GM19240 (cell line): Measurements from ENCODE around the gene FUOM.

Experiments
- DNase-seq: peaks from one replicate; pipeline ENCODE4 v3.0.0; 2011; ENCODE audit warnings: low spot score; ENCODE audit not compliant: insufficient read length

The FUOM gene

GRCh38 chr10:133312016-133312768 lies 45.6 kb downstream of the FUOM start:
- DNase-seq, result no peak

DNA sequence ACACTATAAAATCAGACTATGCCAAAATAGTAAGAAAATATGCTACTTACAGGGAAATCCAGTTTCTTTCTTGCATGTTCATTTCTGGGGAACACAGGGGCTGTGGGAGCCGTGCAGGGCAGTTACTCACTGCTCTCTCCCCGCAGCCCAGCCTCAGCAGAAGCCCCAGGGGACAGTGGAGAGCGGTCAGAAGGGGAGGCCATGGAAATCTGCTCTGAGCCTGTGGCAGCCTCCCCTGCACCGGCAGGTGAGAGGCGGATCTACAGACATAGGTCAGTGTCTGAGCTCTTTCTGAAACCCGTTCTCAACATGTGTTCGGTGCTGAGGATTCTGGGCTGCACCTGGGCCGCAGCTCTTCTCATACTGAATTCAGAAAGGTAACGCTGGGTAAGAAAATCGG lies 46.2 kb downstream of the FUOM start:
- no peak for DNase-seq

DNA sequence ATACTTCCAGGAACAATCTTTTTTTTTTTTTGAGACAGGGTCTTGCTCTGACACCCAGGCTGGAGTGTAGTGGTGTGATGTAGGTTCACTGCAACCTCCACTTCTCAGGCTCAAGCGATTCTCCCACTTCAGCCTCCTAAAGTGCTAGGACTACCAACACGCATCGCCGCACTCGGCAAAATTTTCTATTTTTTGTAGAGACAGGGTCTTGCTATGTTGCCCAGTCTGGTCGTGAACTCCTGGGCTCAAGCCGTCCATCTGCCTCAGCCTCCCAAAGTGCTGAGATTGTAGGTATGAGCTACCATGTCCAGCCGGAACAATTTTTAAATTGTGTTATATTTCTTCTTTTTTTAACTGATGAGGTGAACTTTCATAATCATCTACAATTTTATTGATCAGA lies 47.0 kb downstream of the FUOM start:
- no peak for DNase-seq

- no peak for DNase-seq
Observed at GRCh38 chr10:133310399-133310755, 47.4 kb downstream of the FUOM start.

DNA sequence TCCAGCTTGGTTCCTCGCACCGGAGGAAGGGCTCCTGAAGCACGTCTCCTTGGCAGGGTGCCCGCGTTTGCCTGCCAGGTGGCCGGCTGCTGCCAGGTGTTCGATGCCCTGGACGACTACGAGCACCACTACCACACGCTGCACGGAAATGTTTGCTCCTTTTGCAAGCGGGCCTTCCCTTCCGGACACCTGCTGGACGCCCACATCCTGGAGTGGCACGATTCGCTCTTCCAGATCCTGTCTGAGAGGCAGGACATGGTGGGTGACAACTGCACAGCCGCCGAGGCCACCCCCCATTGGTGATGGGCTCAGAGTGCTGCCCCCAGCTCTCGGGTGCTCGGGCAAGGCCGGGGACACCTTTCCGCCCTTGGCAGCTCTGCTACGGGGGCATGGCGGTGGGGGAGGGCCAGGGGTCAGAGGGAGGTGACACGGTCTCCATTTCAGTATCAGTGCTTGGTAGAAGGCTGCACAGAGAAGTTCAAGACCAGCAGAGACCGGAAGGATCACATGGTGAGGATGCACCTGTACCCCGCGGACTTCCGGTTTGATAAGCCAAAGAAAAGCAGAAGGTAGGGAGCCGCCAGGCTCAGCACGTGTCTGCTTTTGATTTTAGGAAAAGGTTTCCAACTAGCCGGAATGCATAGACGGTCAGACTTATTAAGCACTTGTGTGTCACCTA lies 48.0 kb downstream of the FUOM start:
- DNase-seq, result no peak

DNA sequence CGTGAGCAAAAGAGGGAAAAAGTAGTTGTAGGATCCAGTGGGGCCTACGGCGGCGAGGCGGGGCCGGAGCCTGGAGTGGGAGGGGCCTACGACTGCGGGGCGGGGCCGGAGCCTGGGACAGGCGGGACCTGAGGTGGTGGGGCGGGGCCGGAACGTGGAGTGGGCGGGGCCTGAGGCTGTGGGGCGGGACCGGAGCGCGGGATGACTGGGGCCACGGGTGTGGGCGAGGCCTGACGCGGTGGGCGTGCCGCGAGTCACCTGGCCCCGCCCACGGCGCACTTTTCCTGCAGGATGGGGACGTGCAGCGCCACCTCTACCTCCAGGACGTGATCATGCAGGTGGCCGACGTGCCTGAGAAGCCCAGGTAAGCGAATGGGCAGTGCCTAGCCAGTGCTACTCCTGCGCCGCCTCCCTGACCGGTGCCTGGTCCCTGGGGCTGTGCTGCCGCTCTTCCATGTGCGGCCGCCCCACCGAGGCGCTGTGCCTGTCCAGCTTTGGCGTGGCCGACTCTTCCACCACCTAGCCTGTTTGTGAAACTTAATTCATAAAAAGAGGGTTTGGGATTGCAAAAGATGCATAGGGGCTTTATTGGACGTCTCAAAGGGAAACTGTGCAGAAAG lies 48.6 kb downstream of the FUOM start:
- peak; percentile 83 for DNase-seq

- peak; percentile 81 for DNase-seq
Observed at GRCh38 chr10:133308421-133309099, 49.3 kb downstream of the FUOM start, which contains the start of the genes TUBGCP2 and ZNF511. Gene TUBGCP2 (minus strand): TSS chr10:133308872. CDS start chr10:133302941, 5,931 bp downstream. Gene ZNF511 (plus strand): TSS chr10:133308914. CDS start chr10:133308944, 30 bp downstream.

- peak; percentile 67 for DNase-seq
Observed at GRCh38 chr10:133307776-133308420, 49.9 kb downstream of the FUOM start.

- DNase-seq, result no peak
Observed at GRCh38 chr10:133306941-133307379, 50.9 kb downstream of the FUOM start.

GRCh38 chr10:133306097-133306476 lies 51.7 kb downstream of the FUOM start:
- DNase-seq, result no peak
